HG02938 (cell line): ENCODE results near the gene PRSS16.

ENCODE experiments used
- ATAC-seq: cut with Tn5 transposase; IDR thresholded peaks from one replicate; pipeline ENCODE4 v1.9.1; 2021; ENCODE audit warnings: mild to moderate bottlenecking, moderate library complexity; ENCODE audit not compliant: unreplicated experiment

PRSS16 gene

DNA sequence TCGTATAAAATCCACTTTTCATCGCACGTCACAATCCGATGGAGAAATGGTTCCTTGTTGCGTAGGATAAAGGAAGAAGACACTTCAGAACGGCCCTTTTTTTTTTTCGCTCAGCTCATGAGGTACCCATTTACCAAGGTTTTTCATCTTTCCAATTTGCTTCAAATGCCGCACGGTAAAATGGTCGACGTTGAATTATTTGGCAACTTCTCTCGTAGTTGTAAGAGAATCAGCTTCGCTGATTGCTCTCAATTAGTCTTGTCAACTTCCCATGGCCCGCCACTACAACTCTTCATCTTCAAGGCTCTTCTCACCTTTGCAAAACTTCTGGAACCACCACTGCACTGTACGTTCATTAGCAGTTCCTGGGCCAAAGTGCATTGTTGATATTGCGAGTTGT lies 35.8 kb downstream of the PRSS16 start:
- no peak for ATAC-seq

- ATAC-seq, result no peak
These were observed 38.6 kb downstream of the PRSS16 start for GRCh38 chr6:27286141-27286540.

GRCh38 chr6:27287751-27288135 lies 40.2 kb downstream of the PRSS16 start:
- no peak for ATAC-seq

DNA sequence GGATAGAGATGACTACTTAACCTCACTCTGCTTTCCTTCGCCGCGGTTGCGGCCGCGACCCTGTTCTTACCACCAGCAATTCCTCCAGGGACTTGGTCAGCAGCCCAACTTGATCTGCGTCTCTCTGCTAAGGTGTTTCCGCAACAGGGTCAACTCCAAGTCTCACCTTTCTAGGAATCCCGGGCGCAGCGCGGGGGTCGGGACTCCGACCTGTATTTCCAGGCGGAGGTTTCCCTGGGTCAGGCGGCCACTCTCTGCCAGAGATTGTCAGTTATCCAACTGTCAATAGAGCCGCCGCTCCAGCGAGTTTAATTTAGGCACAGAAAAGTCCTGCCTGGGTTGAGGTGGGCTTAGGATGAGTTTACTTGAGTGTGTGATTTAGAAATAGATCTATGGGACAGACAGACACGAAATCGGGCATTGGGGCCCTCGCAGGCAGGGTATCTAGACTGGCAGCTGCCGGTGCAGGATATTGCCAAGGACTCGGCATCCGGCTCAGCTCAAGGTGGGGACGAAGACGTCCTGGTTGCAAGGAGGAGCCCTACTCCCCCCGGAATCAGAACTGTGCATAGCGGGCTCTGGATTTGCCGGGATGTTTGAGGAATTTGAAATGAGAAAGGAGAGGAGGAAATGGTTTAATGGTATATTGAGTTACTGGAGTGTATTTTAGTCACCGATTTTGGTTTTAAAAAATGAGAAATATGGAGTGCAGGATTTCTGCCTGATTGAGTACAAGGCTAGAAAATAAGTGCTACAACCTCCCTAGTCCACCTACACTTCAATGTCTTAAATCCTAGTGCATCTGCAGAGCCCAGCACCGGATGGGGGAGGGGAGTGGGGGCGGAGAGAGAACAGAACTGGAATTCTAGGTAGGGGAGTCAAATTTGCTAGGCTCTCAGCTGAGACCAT lies 40.9 kb downstream of the PRSS16 start:
- ATAC-seq, result no peak

DNA sequence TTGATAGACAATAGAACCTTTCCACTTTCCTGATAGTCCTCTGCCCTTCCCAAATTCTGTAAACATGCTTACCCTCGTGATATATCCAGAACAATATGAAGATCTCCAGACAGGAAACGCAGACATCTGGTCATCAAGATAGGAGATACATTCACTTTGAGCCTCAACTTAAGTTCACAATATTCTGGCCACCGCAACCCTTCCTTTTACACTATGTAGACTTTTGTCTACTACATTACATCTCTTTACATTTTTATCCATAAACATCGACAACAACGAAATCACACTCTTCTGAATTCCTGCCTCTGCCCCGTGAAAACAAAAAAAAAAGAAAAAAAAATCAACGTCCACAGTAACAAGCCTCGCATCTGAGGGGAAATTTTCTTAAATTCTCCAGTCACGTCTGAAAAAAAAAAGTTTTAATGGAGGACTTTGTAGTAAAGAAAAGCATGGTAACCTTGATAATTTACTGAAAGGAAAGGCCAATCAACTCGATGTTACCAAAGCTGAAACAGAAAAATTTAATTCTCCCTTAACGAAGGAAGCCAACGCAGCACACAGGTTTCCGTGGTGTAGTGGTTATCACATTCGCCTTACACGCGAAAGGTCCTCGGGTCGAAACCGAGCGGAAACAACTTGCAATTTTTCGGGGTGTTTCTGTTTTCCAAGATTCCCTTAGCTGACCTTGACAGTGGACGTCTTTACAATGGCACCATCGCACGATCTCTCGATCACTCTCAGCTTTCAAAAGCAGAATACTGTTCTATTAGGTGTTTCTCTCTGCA lies 42.8 kb downstream of the PRSS16 start:
- no peak for ATAC-seq

DNA sequence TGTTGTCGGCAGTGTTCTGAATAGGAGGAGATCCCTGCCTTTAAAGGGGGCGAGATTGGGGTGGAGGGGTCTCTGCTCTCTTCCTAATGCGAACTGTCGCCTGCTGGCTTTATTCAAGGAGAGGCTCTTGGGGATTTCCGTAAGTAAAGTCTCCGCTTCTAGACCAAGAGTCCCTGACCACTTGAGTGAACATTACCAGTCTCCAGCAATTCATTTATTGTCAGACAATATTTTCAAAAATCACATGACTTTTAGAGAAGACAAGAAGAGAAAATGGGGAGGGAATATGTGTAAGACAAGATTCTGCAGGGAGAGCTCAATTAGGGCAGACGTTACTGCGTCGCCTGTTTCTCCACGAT lies 43.3 kb downstream of the PRSS16 start:
- ATAC-seq, result no peak

- no peak for ATAC-seq
These were observed 46.1 kb downstream of the PRSS16 start for GRCh38 chr6:27293436-27294098.

GRCh38 chr6:27294409-27294808 lies 46.9 kb downstream of the PRSS16 start:
- no peak for ATAC-seq

GRCh38 chr6:27295301-27296079 lies 48.0 kb downstream of the PRSS16 start:
- ATAC-seq, result no peak

DNA sequence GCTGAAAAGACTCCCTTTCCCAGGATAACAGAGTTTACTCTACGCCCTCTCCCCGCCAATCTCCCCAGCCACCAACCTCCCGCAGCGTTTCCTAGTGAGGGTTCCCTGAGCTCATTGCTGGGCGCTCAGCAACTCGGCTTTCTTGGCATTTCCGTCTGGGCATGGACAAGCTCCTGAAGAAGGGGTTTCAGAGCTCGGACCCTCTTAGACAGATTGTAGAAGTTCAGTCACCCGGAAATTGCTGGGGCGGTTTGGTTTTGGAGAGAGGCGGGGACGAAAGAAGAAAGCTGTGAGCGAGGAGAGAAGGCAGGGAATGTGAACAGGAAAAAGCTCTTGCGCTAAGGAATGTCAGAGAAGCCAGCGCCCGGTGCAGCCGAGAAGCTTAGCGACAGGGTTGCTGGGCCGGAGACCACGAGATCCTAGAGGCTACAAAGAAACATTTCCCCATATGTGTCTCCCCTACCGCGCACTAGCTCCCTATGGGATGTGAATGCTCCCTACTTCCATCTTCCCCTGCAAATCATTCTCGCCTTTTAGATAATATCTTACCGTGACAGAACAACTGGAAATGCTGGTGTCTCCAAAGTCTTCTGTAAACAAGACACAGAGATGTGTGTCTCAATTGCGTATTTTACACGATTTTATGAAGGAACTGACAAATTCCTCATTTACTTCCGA lies 48.7 kb downstream of the PRSS16 start:
- no peak for ATAC-seq

- no peak for ATAC-seq
These were observed 50.0 kb downstream of the PRSS16 start for GRCh38 chr6:27297484-27297856.

- no peak for ATAC-seq
These were observed 50.6 kb downstream of the PRSS16 start for GRCh38 chr6:27297857-27298730.

GRCh38 chr6:27303613-27304272 lies 56.2 kb downstream of the PRSS16 start:
- ATAC-seq, result no peak
